Measurements from ENCODE around the gene GRM5. TPM values are rescaled to one million over a fixed set of nuclear protein-coding genes. Genes with fewer than 3 reads are reported as not detected.
"Not testable (repeated sequence)": the region's sequence is repeated elsewhere in the genome, so short reads cannot be mapped to it uniquely, and the experiment has no call there.

The GRM5 gene
- total RNA-seq, 1 experiment from 2014 or later = 8.3 TPM

- peaks cover 3% of the 10 kb centered on the region for H3K9me3 Mint-ChIP-seq (ENCODE audit: low read depth, unreplicated experiment)
- intact Hi-C loops (cut with micrococcal nuclease; ENCODE audit: unreplicated experiment) = no loop called here
Observed at GRCh38 chr11:88886796-88887195, 179.0 kb downstream of the GRM5 start.

DNA sequence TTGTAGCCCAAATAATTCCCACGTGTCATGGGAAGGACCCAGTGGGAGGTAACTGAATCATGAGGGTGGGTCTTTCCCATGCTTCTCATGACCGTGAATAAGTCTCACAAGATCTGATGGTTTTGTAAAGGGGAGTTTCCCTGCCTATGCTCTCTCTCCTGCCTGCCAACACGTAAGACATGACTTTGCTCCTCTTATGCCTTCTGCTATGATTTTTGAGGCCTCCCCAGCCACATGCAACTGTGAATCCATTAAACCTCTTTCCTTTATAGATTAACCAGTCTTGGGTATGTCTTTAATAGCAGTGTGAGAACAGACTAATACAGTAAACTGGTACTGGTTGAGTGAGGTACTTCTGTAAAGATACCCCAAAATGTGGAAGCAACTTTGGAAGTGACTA is 183.0 kb downstream of the GRM5 start:
- H3K27ac Mint-ChIP-seq (ENCODE audit: unreplicated experiment); BruUV-seq (replicated peaks); H3K36me3 Mint-ChIP-seq (ENCODE audit: insufficient read depth, unreplicated experiment); H3K4me3 Mint-ChIP-seq (ENCODE audit: low read depth, unreplicated experiment); H3K27me3 Mint-ChIP-seq (ENCODE audit: unreplicated experiment); H3K4me1 Mint-ChIP-seq (ENCODE audit: low read depth, unreplicated experiment); CTCF ChIA-PET; intact Hi-C loops (cut with micrococcal nuclease; ENCODE audit: unreplicated experiment); DNase-seq; H3K9me3 Mint-ChIP-seq (ENCODE audit: low read depth, unreplicated experiment): not testable (repeated sequence)

More at GRCh38 chr11:88886796-88887195, 179.0 kb downstream of the GRM5 start:
- Mint-ChIP-seq H3K36me3 (ENCODE audit: insufficient read depth, unreplicated experiment) (no peaks in the 10 kb centered on the region), H3K27me3 (ENCODE audit: unreplicated experiment) (no peaks in the 10 kb centered on the region), H3K27ac (ENCODE audit: unreplicated experiment) (no peak overlapping the region), H3K4me1 (ENCODE audit: low read depth, unreplicated experiment) (no peaks in the 10 kb centered on the region), H3K4me3 (ENCODE audit: low read depth, unreplicated experiment) (no peak overlapping the region)
- BruUV-seq (replicated peaks) = no TSS peak
- DNase-seq = peak; percentile 30
- CTCF ChIA-PET = no interaction called here
- TF ChIP-seq, protein P1, sequence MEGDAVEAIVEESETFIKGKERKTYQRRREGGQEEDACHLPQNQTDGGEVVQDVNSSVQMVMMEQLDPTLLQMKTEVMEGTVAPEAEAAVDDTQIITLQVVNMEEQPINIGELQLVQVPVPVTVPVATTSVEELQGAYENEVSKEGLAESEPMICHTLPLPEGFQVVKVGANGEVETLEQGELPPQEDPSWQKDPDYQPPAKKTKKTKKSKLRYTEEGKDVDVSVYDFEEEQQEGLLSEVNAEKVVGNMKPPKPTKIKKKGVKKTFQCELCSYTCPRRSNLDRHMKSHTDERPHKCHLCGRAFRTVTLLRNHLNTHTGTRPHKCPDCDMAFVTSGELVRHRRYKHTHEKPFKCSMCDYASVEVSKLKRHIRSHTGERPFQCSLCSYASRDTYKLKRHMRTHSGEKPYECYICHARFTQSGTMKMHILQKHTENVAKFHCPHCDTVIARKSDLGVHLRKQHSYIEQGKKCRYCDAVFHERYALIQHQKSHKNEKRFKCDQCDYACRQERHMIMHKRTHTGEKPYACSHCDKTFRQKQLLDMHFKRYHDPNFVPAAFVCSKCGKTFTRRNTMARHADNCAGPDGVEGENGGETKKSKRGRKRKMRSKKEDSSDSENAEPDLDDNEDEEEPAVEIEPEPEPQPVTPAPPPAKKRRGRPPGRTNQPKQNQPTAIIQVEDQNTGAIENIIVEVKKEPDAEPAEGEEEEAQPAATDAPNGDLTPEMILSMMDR (IDR thresholded peaks at IDR 0.05; ENCODE audit: unreplicated experiment) = no peak

- Mint-ChIP-seq H3K4me1 (ENCODE audit: low read depth, unreplicated experiment) (no peaks in the 10 kb centered on the region), H3K9me3 (ENCODE audit: low read depth, unreplicated experiment) (no peaks in the 10 kb centered on the region), H3K27me3 (ENCODE audit: unreplicated experiment) (no peaks in the 10 kb centered on the region), H3K27ac (ENCODE audit: unreplicated experiment) (no peak overlapping the region), H3K36me3 (ENCODE audit: insufficient read depth, unreplicated experiment) (no peaks in the 10 kb centered on the region), H3K4me3 (ENCODE audit: low read depth, unreplicated experiment) (no peak overlapping the region)
- TF ChIP-seq, protein P1 (IDR thresholded peaks at IDR 0.05; ENCODE audit: unreplicated experiment) = no peak
- BruUV-seq (replicated peaks) = no TSS peak
- CTCF ChIA-PET = no interaction called here
- intact Hi-C loops (cut with micrococcal nuclease; ENCODE audit: unreplicated experiment) = no loop called here
- DNase-seq = no peak
Observed at GRCh38 chr11:88861618-88862017, 204.2 kb downstream of the GRM5 start.

GRCh38 chr11:88860431-88860830 is 205.4 kb downstream of the GRM5 start:
- BruUV-seq (replicated peaks); DNase-seq; CTCF ChIA-PET; H3K27ac Mint-ChIP-seq (ENCODE audit: unreplicated experiment); H3K36me3 Mint-ChIP-seq (ENCODE audit: insufficient read depth, unreplicated experiment); intact Hi-C loops (cut with micrococcal nuclease; ENCODE audit: unreplicated experiment); H3K9me3 Mint-ChIP-seq (ENCODE audit: low read depth, unreplicated experiment); H3K27me3 Mint-ChIP-seq (ENCODE audit: unreplicated experiment); H3K4me3 Mint-ChIP-seq (ENCODE audit: low read depth, unreplicated experiment); H3K4me1 Mint-ChIP-seq (ENCODE audit: low read depth, unreplicated experiment): not testable (repeated sequence)

- CTCF ChIA-PET = not testable (repeated sequence)
Observed at GRCh38 chr11:88853963-88854362, 211.8 kb downstream of the GRM5 start.

DNA sequence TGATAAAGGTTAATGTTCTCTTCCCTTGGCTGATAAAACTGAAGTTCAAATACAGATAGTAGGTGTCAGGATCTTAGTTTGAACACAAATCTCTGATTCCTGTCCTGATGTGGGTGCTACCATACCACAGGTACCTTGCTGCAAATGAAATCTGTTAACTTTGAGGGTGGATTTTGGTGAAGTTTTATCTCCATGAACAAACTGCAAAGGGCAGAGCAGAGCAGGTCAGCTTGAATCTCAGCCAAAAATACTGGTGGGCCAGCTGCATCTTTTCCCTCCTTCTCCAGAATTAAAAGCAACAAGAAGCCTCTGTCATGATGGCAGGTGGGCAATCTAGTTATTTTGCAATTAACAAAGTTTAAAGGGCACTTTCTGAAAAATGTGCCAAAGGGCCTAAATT is 214.2 kb downstream of the GRM5 start:
- H3K27ac Mint-ChIP-seq (ENCODE audit: unreplicated experiment); BruUV-seq (replicated peaks); CTCF ChIA-PET; H3K9me3 Mint-ChIP-seq (ENCODE audit: low read depth, unreplicated experiment); H3K36me3 Mint-ChIP-seq (ENCODE audit: insufficient read depth, unreplicated experiment); DNase-seq; H3K4me1 Mint-ChIP-seq (ENCODE audit: low read depth, unreplicated experiment); intact Hi-C loops (cut with micrococcal nuclease; ENCODE audit: unreplicated experiment); H3K27me3 Mint-ChIP-seq (ENCODE audit: unreplicated experiment); H3K4me3 Mint-ChIP-seq (ENCODE audit: low read depth, unreplicated experiment): not testable (repeated sequence)

More at GRCh38 chr11:88853963-88854362, 211.8 kb downstream of the GRM5 start:
- H3K27ac Mint-ChIP-seq (ENCODE audit: unreplicated experiment); DNase-seq; H3K27me3 Mint-ChIP-seq (ENCODE audit: unreplicated experiment); H3K36me3 Mint-ChIP-seq (ENCODE audit: insufficient read depth, unreplicated experiment); intact Hi-C loops (cut with micrococcal nuclease; ENCODE audit: unreplicated experiment); BruUV-seq (replicated peaks); H3K4me3 Mint-ChIP-seq (ENCODE audit: low read depth, unreplicated experiment); H3K9me3 Mint-ChIP-seq (ENCODE audit: low read depth, unreplicated experiment); H3K4me1 Mint-ChIP-seq (ENCODE audit: low read depth, unreplicated experiment): not testable (repeated sequence)

DNA sequence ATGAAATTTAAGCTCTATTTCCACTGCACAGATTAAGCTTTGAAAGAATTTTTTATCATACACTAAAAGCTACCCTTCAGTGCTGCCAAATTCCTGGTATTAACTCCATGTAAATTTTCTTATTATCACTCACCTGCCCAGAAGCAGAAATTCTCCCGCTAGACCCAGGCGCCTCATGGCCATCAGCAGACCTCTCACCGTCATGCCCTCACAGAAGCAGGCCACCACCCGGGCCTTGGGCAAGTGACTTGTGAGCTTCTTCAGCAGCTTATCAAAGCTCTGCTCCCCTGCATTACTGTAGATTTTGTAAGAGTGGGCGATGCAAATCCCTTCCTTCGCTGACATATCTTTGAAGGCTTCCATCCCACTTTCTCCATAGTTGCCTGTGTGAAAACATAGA is 216.0 kb downstream of the GRM5 start:
- CTCF ChIA-PET; H3K27me3 Mint-ChIP-seq (ENCODE audit: unreplicated experiment): not testable (repeated sequence)

More for the DNA sequence above, 216.0 kb downstream of the GRM5 start:
- intact Hi-C loops (cut with micrococcal nuclease; ENCODE audit: unreplicated experiment); H3K4me3 Mint-ChIP-seq (ENCODE audit: low read depth, unreplicated experiment); H3K36me3 Mint-ChIP-seq (ENCODE audit: insufficient read depth, unreplicated experiment); H3K4me1 Mint-ChIP-seq (ENCODE audit: low read depth, unreplicated experiment); BruUV-seq (replicated peaks); H3K27ac Mint-ChIP-seq (ENCODE audit: unreplicated experiment); DNase-seq; H3K9me3 Mint-ChIP-seq (ENCODE audit: low read depth, unreplicated experiment): not testable (repeated sequence)

Measured in Calu3 (cell line).